ENCODE results near the gene RASL10A.

The RASL10A gene

GRCh38 chr22:29270475-29271271, 44.8 kb downstream of the RASL10A start:
- Histone ChIP-seq H3K27me3 (ENCODE audit: control insufficient read depth in 1 of 2, insufficient read depth in 2 of 2, low read length in 2 of 2) (no peaks in the 10 kb centered on the region), H3K27ac (ENCODE audit: low read depth, low read length) (peak overlapping the region; percentile 99), H3K36me3 (ENCODE audit: insufficient read depth, low read length) (peaks cover 32% of the 10 kb centered on the region), H3K4me1 (ENCODE audit: insufficient read depth, low read length) (peaks cover 63% of the 10 kb centered on the region), H3K9ac (ENCODE audit: low read length) (peak overlapping the region; percentile 19), H3K4me3 (ENCODE audit: low read depth in 1 of 2, low read length in 2 of 2) (peak overlapping the region; percentile 93 to 98), H3K9me3 (ENCODE audit: low read length) (no peaks in the 10 kb centered on the region)

GRCh38 chr22:29269731-29270474, 45.6 kb downstream of the RASL10A start:
- Histone ChIP-seq H3K27ac (ENCODE audit: low read depth, low read length) (peak overlapping the region; percentile 99), H3K4me3 (ENCODE audit: low read depth in 1 of 2, low read length in 2 of 2) (peak overlapping the region; percentile 93 to 98), H3K9me3 (ENCODE audit: low read length) (no peaks in the 10 kb centered on the region), H3K36me3 (ENCODE audit: insufficient read depth, low read length) (peaks cover 32% of the 10 kb centered on the region), H3K4me1 (ENCODE audit: insufficient read depth, low read length) (peaks cover 55% of the 10 kb centered on the region), H3K9ac (ENCODE audit: low read length) (peak overlapping the region; percentile 92), H3K27me3 (ENCODE audit: control insufficient read depth in 1 of 2, insufficient read depth in 2 of 2, low read length in 2 of 2) (no peaks in the 10 kb centered on the region)

GRCh38 chr22:29269230-29269604, 46.3 kb downstream of the RASL10A start:
- peak overlapping the region; percentile 99 for H3K27ac ChIP-seq (ENCODE audit: low read depth, low read length)
- H3K4me3 ChIP-seq (ENCODE audit: low read depth in 1 of 2, low read length in 2 of 2): peak overlapping the region; percentile 93 to 98
- H3K36me3 ChIP-seq (ENCODE audit: insufficient read depth, low read length): peaks cover 27% of the 10 kb centered on the region
- no peaks in the 10 kb centered on the region for H3K27me3 ChIP-seq (ENCODE audit: control insufficient read depth in 1 of 2, insufficient read depth in 2 of 2, low read length in 2 of 2)
- H3K9ac ChIP-seq (ENCODE audit: low read length): peak overlapping the region; percentile 92
- H3K9me3 ChIP-seq (ENCODE audit: low read length): no peaks in the 10 kb centered on the region
- peaks cover 53% of the 10 kb centered on the region for H3K4me1 ChIP-seq (ENCODE audit: insufficient read depth, low read length)

- H3K36me3 ChIP-seq (ENCODE audit: insufficient read depth, low read length): peaks cover 22% of the 10 kb centered on the region
- H3K27ac ChIP-seq (ENCODE audit: low read depth, low read length): peak overlapping the region; percentile 99
- H3K9ac ChIP-seq (ENCODE audit: low read length): peak overlapping the region; percentile 92
- H3K9me3 ChIP-seq (ENCODE audit: low read length): no peaks in the 10 kb centered on the region
- peak overlapping the region; percentile 93 to 98 for H3K4me3 ChIP-seq (ENCODE audit: low read depth in 1 of 2, low read length in 2 of 2)
- H3K4me1 ChIP-seq (ENCODE audit: insufficient read depth, low read length): peaks cover 53% of the 10 kb centered on the region
- H3K27me3 ChIP-seq (ENCODE audit: control insufficient read depth in 1 of 2, insufficient read depth in 2 of 2, low read length in 2 of 2): no peaks in the 10 kb centered on the region
These were observed 46.8 kb downstream of the RASL10A start for GRCh38 chr22:29268511-29269229.

- peaks cover 15% of the 10 kb centered on the region for H3K36me3 ChIP-seq (ENCODE audit: insufficient read depth, low read length)
- no peaks in the 10 kb centered on the region for H3K9me3 ChIP-seq (ENCODE audit: low read length)
These were observed 47.5 kb downstream of the RASL10A start, which contains the start of the genes EWSR1 and RHBDD3 for GRCh38 chr22:29267858-29268510. TSS of gene EWSR1 (plus strand) at chr22:29268268. CDS start at chr22:29268337, 69 bp downstream. TSS of gene RHBDD3 (minus strand) at chr22:29267981. CDS start at chr22:29265626, 2,355 bp downstream.

GRCh38 chr22:29267462-29267857, 48.0 kb downstream of the RASL10A start:
- Histone ChIP-seq H3K4me1 (ENCODE audit: insufficient read depth, low read length) (peaks cover 45% of the 10 kb centered on the region), H3K4me3 (ENCODE audit: low read depth in 1 of 2, low read length in 2 of 2) (peak overlapping the region; percentile 93 to 98), H3K27ac (ENCODE audit: low read depth, low read length) (peak overlapping the region; percentile 99), H3K27me3 (ENCODE audit: control insufficient read depth in 1 of 2, insufficient read depth in 2 of 2, low read length in 2 of 2) (no peaks in the 10 kb centered on the region), H3K36me3 (ENCODE audit: insufficient read depth, low read length) (peaks cover 9% of the 10 kb centered on the region), H3K9me3 (ENCODE audit: low read length) (no peaks in the 10 kb centered on the region), H3K9ac (ENCODE audit: low read length) (peak overlapping the region; percentile 92)

More at GRCh38 chr22:29267858-29268510, 47.5 kb downstream of the RASL10A start, which contains the start of the genes EWSR1 and RHBDD3:
- H3K4me3 ChIP-seq (ENCODE audit: low read depth in 1 of 2, low read length in 2 of 2): peak within 1 kb of the TSS; percentile 93 to 98
- H3K9ac ChIP-seq (ENCODE audit: low read length): peak within 1 kb of the TSS; percentile 92
- peaks cover 51% of the 10 kb centered on the region for H3K4me1 ChIP-seq (ENCODE audit: insufficient read depth, low read length)
- no peaks in the 10 kb centered on the region for H3K27me3 ChIP-seq (ENCODE audit: control insufficient read depth in 1 of 2, insufficient read depth in 2 of 2, low read length in 2 of 2)
- H3K27ac ChIP-seq (ENCODE audit: low read depth, low read length): peak within 1 kb of the TSS; percentile 99

GRCh38 chr22:29266564-29267461, 48.7 kb downstream of the RASL10A start:
- Histone ChIP-seq H3K27me3 (ENCODE audit: control insufficient read depth in 1 of 2, insufficient read depth in 2 of 2, low read length in 2 of 2) (no peaks in the 10 kb centered on the region), H3K9me3 (ENCODE audit: low read length) (no peaks in the 10 kb centered on the region), H3K4me3 (ENCODE audit: low read depth in 1 of 2, low read length in 2 of 2) (peak overlapping the region; percentile 93 to 98), H3K4me1 (ENCODE audit: insufficient read depth, low read length) (peaks cover 39% of the 10 kb centered on the region), H3K9ac (ENCODE audit: low read length) (peak overlapping the region; percentile 92), H3K27ac (ENCODE audit: low read depth, low read length) (peak overlapping the region; percentile 99), H3K36me3 (ENCODE audit: insufficient read depth, low read length) (peaks cover 6% of the 10 kb centered on the region)

- H3K27me3 ChIP-seq (ENCODE audit: control insufficient read depth in 1 of 2, insufficient read depth in 2 of 2, low read length in 2 of 2): no peaks in the 10 kb centered on the region
- H3K4me1 ChIP-seq (ENCODE audit: insufficient read depth, low read length): peaks cover 31% of the 10 kb centered on the region
- H3K9ac ChIP-seq (ENCODE audit: low read length): no peak overlapping the region
- H3K27ac ChIP-seq (ENCODE audit: low read depth, low read length): no peak overlapping the region
- no peaks in the 10 kb centered on the region for H3K9me3 ChIP-seq (ENCODE audit: low read length)
- peaks cover 6% of the 10 kb centered on the region for H3K36me3 ChIP-seq (ENCODE audit: insufficient read depth, low read length)
- H3K4me3 ChIP-seq (ENCODE audit: low read depth in 1 of 2, low read length in 2 of 2): no peak overlapping the region
These were observed 49.6 kb downstream of the RASL10A start for GRCh38 chr22:29265929-29266328.

GRCh38 chr22:29265305-29265704, 50.2 kb downstream of the RASL10A start:
- H3K4me3 ChIP-seq (ENCODE audit: low read depth in 1 of 2, low read length in 2 of 2): no peak overlapping the region
- no peak overlapping the region for H3K27ac ChIP-seq (ENCODE audit: low read depth, low read length)
- peaks cover 6% of the 10 kb centered on the region for H3K36me3 ChIP-seq (ENCODE audit: insufficient read depth, low read length)
- H3K9ac ChIP-seq (ENCODE audit: low read length): no peak overlapping the region
- H3K4me1 ChIP-seq (ENCODE audit: insufficient read depth, low read length): peaks cover 24% of the 10 kb centered on the region
- no peaks in the 10 kb centered on the region for H3K27me3 ChIP-seq (ENCODE audit: control insufficient read depth in 1 of 2, insufficient read depth in 2 of 2, low read length in 2 of 2)
- H3K9me3 ChIP-seq (ENCODE audit: low read length): no peaks in the 10 kb centered on the region

GRCh38 chr22:29263791-29264276, 51.7 kb downstream of the RASL10A start:
- Histone ChIP-seq H3K9me3 (ENCODE audit: low read length) (no peaks in the 10 kb centered on the region), H3K4me3 (ENCODE audit: low read depth in 1 of 2, low read length in 2 of 2) (no peak overlapping the region), H3K9ac (ENCODE audit: low read length) (no peak overlapping the region), H3K4me1 (ENCODE audit: insufficient read depth, low read length) (peaks cover 15% of the 10 kb centered on the region), H3K27ac (ENCODE audit: low read depth, low read length) (no peak overlapping the region), H3K36me3 (ENCODE audit: insufficient read depth, low read length) (peaks cover 15% of the 10 kb centered on the region), H3K27me3 (ENCODE audit: control insufficient read depth in 1 of 2, insufficient read depth in 2 of 2, low read length in 2 of 2) (no peaks in the 10 kb centered on the region)
